Keratinocyte (primary cell): ENCODE data around the gene BTNL3. TPM values are rescaled to one million over a fixed set of nuclear protein-coding genes. Genes with fewer than 3 reads are reported as not detected.
"Not testable (repeated sequence)": the region's sequence is repeated elsewhere in the genome, so short reads cannot be mapped to it uniquely, and the experiment has no call there.

Experiments
- DNase-seq: peaks from one replicate; pipeline ENCODE4 v3.0.0-alpha.2; 2011; ENCODE audit warnings: low read depth, missing footprints, low spot score
- FAIRE-seq: peaks from 2 replicates; lab custom pipeline; 2011; peaks lifted over from hg19 to GRCh38; lab: Jason Lieb, UNC
- H2AFZ ChIP-seq: 2 replicates; pipeline ENCODE4 v1.6.0; 2012; ENCODE audit warnings: low read length, control low read depth, inconsistent platforms; ENCODE audit not compliant: control insufficient read depth
- H3K27ac ChIP-seq: 2 replicates; pipeline ENCODE4 v1.5.1; 2011; ENCODE audit warnings: low read length; ENCODE audit not compliant: control insufficient read depth, insufficient read depth
- H3K27me3 ChIP-seq: 3 replicates; pipeline ENCODE4 v1.6.0; 2011; ENCODE audit warnings: low read length; ENCODE audit not compliant: control insufficient read depth, insufficient read depth; ENCODE audit errors: extremely low read depth
- H3K36me3 ChIP-seq, 2 experiments: 2 replicates in 1 of 2; 3 replicates in 1 of 2; pipeline ENCODE4 v1.5.1; 2011; ENCODE audit warnings: low read length in 2 of 2, mild to moderate bottlenecking in 1 of 2; ENCODE audit not compliant: control insufficient read depth in 2 of 2, insufficient read depth in 2 of 2; ENCODE audit errors: extremely low read depth in 1 of 2
- H3K4me1 ChIP-seq: 3 replicates; pipeline ENCODE4 v1.5.1; 2011; ENCODE audit warnings: low read length; ENCODE audit not compliant: control insufficient read depth, insufficient read depth; ENCODE audit errors: extremely low read depth
- H3K4me2 ChIP-seq: 3 replicates; pipeline ENCODE4 v1.6.0; 2011; ENCODE audit warnings: low read depth, low read length; ENCODE audit not compliant: control insufficient read depth, insufficient read depth; ENCODE audit errors: extremely low read depth
- H3K4me3 ChIP-seq, 3 experiments: fragments of 200-600 bp in 1 of 3; sonication (generic) in 1 of 3; 2 replicates in 2 of 3; 3 replicates in 1 of 3; pipeline ENCODE4 v1.5.1; 2011 to 2016; ENCODE audit warnings: low read length in 3 of 3, mild to moderate bottlenecking in 3 of 3, control low read depth in 2 of 3, inconsistent platforms in 1 of 3, low read depth in 1 of 3, mixed read lengths in 1 of 3, mixed run types in 1 of 3, moderate library complexity in 1 of 3; ENCODE audit not compliant: control insufficient read depth in 2 of 3, insufficient read depth in 2 of 3; ENCODE audit errors: extremely low read depth in 1 of 3
- H3K79me2 ChIP-seq: 2 replicates; pipeline ENCODE4 v1.6.0; 2012; ENCODE audit warnings: low read length; ENCODE audit not compliant: control insufficient read depth, insufficient read depth
- H3K9ac ChIP-seq: 3 replicates; pipeline ENCODE4 v1.6.0; 2011; ENCODE audit warnings: low read length; ENCODE audit not compliant: control insufficient read depth, insufficient read depth; ENCODE audit errors: extremely low read depth
- H3K9me1 ChIP-seq: 3 replicates; pipeline ENCODE4 v1.6.0; 2011; ENCODE audit warnings: low read length; ENCODE audit not compliant: control insufficient read depth, insufficient read depth; ENCODE audit errors: extremely low read depth
- H3K9me3 ChIP-seq: 2 replicates; pipeline ENCODE4 v1.5.1; 2012; ENCODE audit warnings: low read depth, low read length; ENCODE audit not compliant: control insufficient read depth
- H4K20me1 ChIP-seq: 3 replicates; pipeline ENCODE4 v1.6.0; 2011; ENCODE audit warnings: low read length; ENCODE audit not compliant: control insufficient read depth, insufficient read depth; ENCODE audit errors: extremely low read depth
- CTCF ChIP-seq, 3 experiments: IDR thresholded peaks in 1 of 3; conservative IDR thresholded peaks in 1 of 3; optimal IDR thresholded peaks in 1 of 3; 2 replicates in 2 of 3; 3 replicates in 1 of 3; pipeline versions ENCODE3 to v1.5.1; 2011; ENCODE audit warnings: low read length in 3 of 3, mild to moderate bottlenecking in 3 of 3, moderate library complexity in 2 of 3, control low read depth in 1 of 3, inconsistent platforms in 1 of 3; ENCODE audit not compliant: insufficient read depth in 2 of 3; ENCODE audit errors: extremely low read depth in 1 of 3
- EZH2 ChIP-seq: IDR thresholded peaks from one replicate; pipeline ENCODE4 v1.6.1; 2012; ENCODE audit warnings: inconsistent platforms, mild to moderate bottlenecking, low read length, moderate library complexity
- dilution Hi-C: fragments of 300-500 bp; cut with MboI; formaldehyde crosslinking; loops from one replicate; pipeline ENCODE4 v1.7.0; 2020; ENCODE audit warnings: low sequenced_read_pairs; ENCODE audit not compliant: extremely low pct_ligation_motif_present
- polyA plus RNA-seq, 5 experiments: library from polyadenylated mRNA; depleted of rRNA in 3 of 5; stranded (reverse) in 3 of 5; stranded (forward) in 1 of 5; unstranded in 1 of 5; fragments of >200 nt; gene quantifications; 1 replicate in 1 of 5; 2 replicates in 3 of 5; 3 replicates in 1 of 5; pipeline versions ENCODE4 v1.2.1 to v1.2.3, GENCODE V29; 2011 to 2012; ENCODE audit warnings: missing spikeins in 2 of 5, low read depth in 1 of 5, low replicate concordance in 1 of 5

Gene BTNL3
- polyA plus RNA-seq, 1 donor (not counting 4 experiments of a cell fraction or from before 2014, with no cell fraction given): not detected

- Histone ChIP-seq H3K79me2 (no peaks in the 10 kb centered on the region), H2AFZ (no peak overlapping the region), H3K4me3 (no peak overlapping the region), H3K4me2 (no peak overlapping the region), H3K27ac (no peak overlapping the region), H3K27me3 (no peaks in the 10 kb centered on the region), H3K36me3 (no peaks in the 10 kb centered on the region), H3K9me3 (no peaks in the 10 kb centered on the region), H4K20me1 (no peaks in the 10 kb centered on the region), H3K4me1 (no peaks in the 10 kb centered on the region), H3K9ac (no peak overlapping the region), H3K9me1 (no peaks in the 10 kb centered on the region)
- no peak for FAIRE-seq
- no peak for TF ChIP-seq EZH2
- TF ChIP-seq CTCF (optimal IDR thresholded peaks at IDR 0.05 in 1 of 3, IDR thresholded peaks at IDR 0.05 in 1 of 3, conservative IDR thresholded peaks at IDR 0.05 in 1 of 3; ENCODE audit: extremely low read depth in 1 of 3, insufficient read depth in 2 of 3, low read length in 3 of 3): no peak
- dilution Hi-C loops: no loop called here
- no peak for DNase-seq
Measured at GRCh38 chr5:181005791-181006190, 17.1 kb downstream of the BTNL3 start.

GRCh38 chr5:181008136-181008535 lies 19.5 kb downstream of the BTNL3 start:
- Histone ChIP-seq H3K9me1 (no peaks in the 10 kb centered on the region), H3K79me2 (no peaks in the 10 kb centered on the region), H3K4me3 (no peak overlapping the region), H3K4me1 (no peaks in the 10 kb centered on the region), H3K36me3 (no peaks in the 10 kb centered on the region), H3K9me3 (no peaks in the 10 kb centered on the region), H4K20me1 (no peaks in the 10 kb centered on the region), H3K4me2 (no peak overlapping the region), H3K9ac (no peak overlapping the region), H3K27ac (no peak overlapping the region), H2AFZ (no peak overlapping the region), H3K27me3 (no peaks in the 10 kb centered on the region)
- no peak for DNase-seq
- FAIRE-seq: no peak
- dilution Hi-C loops: no loop called here
- TF ChIP-seq EZH2 (no peak), CTCF (optimal IDR thresholded peaks at IDR 0.05 in 1 of 3, IDR thresholded peaks at IDR 0.05 in 1 of 3, conservative IDR thresholded peaks at IDR 0.05 in 1 of 3; ENCODE audit: extremely low read depth in 1 of 3, insufficient read depth in 2 of 3, low read length in 3 of 3) (no peak)

GRCh38 chr5:181010018-181010417 lies 21.4 kb downstream of the BTNL3 start:
- FAIRE-seq, H4K20me1 ChIP-seq, H3K4me2 ChIP-seq, H3K9me3 ChIP-seq, H3K4me1 ChIP-seq, dilution Hi-C loops, H3K9ac ChIP-seq, H3K79me2 ChIP-seq, H3K4me3 ChIP-seq, H2AFZ ChIP-seq, H3K36me3 ChIP-seq, DNase-seq, H3K9me1 ChIP-seq, H3K27me3 ChIP-seq, H3K27ac ChIP-seq: not testable (repeated sequence)

- H3K79me2 ChIP-seq, H4K20me1 ChIP-seq, H3K9me3 ChIP-seq, FAIRE-seq, H3K4me3 ChIP-seq, H3K27me3 ChIP-seq, DNase-seq, H2AFZ ChIP-seq, H3K36me3 ChIP-seq, H3K4me1 ChIP-seq, H3K4me2 ChIP-seq, dilution Hi-C loops, H3K9me1 ChIP-seq, H3K9ac ChIP-seq, H3K27ac ChIP-seq: not testable (repeated sequence)
Measured at GRCh38 chr5:181014654-181015053, 26.0 kb downstream of the BTNL3 start.
